NCI-H1417 (cell line): ENCODE data around the gene KATNA1.
A peak's percentile ranks its signal among the peaks of the same experiment; 100 is the strongest.

Experiments
- DNase-seq, 3 experiments: peaks; one replicate each; lab custom pipeline; 2025; lab: John Stamatoyannopoulos, UW

The KATNA1 gene

DNA sequence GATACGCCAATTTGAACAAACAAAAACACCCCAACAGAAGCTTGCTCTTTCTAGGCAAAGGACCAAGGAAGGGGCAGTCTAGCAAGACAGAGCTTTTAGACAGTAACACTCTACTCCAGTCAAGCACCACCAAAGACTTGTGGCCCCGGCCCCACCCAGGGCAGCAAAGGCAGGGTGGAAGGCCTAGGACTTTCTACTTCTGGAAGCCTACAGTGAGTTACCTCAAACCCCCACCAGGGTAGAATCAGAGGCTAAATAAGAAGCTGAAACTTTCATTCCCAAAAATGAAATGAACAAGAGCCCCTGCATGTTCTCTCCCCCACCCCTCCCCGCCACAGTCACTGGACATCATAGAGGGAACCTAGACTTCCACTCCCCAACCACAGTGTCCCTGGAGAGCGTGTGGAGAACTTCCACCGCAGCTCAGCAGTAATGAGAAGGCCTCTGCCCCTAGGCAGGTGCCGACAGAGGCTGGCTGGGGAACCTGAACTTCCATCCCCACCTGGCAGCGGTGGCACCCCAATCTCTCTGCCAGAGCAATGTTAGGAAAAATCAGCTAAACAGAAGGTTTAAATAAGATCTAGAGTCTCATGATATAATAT lies 40.0 kb downstream of the KATNA1 start:
- no peak for DNase-seq

DNA sequence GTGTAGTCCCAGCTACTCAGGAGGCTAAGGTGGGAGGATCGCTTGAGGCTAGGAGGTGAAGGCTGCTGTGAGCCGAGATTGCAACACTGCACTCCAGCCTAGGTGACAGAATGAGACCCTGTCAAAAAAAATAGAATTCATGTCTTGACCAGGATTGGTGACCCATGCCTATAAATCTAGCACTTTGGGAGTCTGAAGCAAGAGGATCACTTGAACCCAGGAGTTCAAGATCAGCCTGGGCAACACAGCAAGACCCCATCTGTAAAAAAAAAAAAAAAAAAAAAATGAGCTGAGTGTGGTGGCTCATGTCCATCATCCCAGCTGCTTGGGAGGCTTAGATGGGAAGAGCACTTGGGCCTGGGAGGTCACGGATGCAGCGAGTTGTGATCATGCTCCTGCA lies 48.0 kb downstream of the KATNA1 start:
- DNase-seq, result no peak

DNA sequence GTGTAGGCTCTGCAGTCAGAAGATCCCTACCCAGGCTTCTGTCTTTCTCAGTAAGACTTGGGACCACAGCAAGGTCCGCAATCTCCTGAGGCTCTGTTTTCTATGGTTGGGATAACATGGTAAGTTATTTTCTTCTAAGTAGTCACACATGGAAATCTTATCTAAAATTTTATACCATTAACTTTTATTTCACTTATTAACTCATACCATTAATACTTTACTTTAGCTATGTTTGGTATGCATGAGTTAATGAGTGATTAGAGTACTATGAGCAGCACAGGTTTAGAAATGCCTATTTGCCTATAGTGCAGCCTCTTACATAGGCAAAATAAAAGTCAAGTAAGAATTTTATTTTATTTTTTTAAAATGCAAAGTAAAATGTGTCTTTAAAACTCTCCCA lies 55.1 kb downstream of the KATNA1 start:
- no peak for DNase-seq

DNA sequence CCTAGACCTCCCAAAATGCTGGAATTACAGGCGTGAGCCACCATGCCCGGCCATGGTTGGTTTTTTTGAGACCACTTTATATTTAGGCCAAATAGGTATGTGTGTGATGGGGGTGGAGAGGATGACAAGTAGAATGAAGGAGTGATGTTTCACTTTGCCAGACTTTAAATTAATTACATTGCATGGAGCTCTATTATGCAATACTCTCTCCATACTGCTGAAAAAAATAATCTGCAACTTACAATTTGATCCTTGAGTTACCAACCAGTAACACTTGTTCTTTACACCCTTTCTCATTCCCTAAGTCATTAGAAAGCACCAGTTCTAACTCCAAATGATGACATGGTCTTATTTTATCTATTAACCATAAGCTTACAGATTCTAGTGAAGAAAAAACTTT lies 55.5 kb downstream of the KATNA1 start:
- DNase-seq, result no peak

DNA sequence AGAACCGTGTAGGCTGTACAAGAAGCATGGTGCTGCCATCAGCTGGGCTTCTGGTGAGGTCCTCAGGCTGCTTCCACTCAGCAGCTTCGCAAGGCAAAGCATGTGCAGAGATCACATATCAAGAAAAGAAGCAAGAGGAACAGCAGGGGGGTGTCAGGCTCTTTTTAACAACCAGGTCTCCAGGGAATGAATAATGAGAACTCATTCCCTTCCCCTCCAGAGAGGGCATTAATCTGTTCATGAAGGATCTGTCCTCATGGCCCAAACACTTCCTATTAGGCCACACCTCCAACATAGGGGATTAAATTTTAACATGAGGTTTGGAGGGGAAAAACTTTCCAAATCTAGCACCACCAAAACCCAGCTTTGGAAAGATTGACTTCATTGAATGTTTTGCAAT lies 62.4 kb downstream of the KATNA1 start:
- peak in 1 of 3 experiments; percentile 14 for DNase-seq

DNA sequence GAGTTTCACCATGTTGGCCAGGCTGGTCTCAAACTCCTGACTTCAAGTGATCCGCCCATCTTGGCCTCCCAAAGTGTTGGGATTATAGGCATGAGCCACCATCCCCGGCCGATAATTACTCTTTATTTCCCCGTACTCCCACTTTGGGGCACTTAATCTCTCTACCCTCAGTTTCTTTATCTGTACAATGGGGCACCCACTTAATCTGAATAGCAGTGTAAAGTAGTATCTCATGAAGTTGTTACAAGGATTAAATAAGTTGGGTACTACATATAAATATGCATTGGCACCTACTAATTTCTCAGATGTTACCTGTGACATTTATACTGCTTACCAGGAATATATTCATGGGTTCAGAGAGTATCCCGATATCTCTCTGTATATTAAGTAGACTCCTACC lies 67.2 kb downstream of the KATNA1 start:
- no peak for DNase-seq

DNA sequence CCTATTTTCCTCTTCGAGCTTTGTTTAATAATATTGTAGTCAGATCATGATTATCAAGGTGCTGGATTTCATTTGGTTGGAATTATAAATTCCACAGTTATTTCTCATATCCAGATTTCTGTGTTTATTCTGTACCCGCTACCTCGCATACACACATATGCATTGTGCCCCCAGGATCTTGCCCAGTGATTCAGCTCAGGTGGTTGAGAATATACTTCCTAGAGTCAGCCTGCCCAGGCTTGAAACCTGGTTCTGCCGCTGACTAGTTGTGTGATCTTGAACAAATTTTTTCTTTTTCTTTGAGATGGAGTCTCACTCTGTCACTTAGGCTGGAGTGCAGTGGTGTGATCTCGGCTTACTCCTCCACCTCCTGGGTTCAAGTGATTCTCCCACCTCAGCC lies 67.6 kb downstream of the KATNA1 start:
- no peak for DNase-seq

DNA sequence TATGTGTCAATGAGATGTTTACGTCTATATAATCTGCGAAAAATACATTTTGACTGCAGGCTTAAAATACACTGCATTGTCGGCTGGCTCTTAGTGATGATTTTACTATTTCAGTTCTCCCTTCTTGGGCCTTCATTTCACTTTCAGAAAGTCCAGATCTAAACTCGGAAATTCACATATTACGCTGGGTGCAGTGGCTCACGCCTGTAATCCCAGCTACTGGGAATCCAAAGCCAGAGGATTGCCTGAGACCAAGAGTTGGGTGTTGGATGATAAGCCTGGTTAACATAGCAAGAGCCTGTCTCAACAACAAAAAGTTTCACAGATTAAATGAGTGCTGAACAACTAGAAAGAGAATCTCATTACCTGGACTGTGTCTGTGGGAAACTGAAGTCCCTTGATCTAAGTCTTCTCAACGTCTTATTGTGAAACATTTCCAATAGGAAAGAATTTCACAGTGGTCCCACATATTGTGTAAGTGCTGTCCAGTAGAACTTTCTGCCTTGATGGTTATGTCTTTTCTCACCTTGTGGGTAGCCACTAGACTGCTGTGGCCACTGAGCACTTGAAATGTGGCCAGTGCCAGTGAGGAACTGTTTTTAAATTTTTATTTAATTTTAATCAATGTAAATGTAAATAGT lies 80.4 kb downstream of the KATNA1 start:
- DNase-seq, result no peak

DNA sequence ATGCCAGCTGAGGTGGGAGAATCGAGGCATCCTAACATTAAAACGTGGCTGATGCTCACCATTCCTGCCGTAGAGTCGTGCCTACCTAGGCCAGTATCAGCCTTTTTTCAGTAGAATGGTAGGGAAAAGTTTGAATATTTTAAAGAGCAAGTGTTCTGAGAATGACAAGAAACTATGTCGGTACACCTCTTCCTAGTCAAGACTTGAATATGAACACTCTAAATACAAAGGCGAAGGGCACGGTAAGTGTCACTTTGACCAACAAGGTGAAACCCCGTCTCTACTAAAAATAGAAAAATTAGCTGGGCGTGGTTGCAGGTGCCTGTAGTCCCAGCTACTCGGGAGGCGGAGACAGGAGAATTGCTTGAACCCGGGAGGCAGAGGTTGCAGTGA lies 81.3 kb downstream of the KATNA1 start:
- no peak for DNase-seq

DNA sequence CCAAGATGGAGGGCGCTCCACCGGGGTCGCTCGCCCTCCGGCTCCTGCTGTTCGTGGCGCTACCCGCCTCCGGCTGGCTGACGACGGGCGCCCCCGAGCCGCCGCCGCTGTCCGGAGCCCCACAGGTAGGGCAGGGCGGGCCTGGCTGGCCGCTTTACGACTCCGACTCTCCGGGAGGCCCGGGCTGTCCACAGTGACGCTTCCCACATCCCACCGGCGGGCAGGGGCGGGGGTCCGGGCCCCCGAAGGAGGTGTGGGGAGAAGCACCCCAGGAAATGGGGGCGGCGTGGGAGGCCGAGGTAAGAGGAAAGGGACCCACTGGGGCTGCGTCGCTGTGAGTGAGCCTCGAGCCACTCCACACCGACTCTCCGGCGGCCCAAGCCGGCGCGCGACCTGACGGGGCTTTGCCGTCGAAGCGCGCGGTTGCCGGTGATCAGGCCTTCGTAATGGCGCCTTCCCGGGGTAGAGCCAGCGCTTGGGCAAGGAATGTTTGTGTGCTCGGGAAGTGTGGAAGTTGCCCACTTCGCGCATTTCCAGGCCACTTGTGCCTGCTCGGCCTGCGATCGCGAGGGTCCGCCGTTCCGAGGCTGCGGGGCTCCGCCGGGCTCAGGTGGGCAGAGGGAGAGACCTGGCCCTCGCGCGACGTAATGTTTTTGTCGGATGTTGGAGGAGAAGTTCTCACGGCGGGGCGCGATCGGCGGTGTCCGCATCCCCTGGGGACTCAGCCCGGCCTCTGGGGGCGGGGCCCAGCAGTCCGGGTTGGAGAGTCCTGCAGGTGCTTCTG lies 81.9 kb downstream of the KATNA1 start:
- DNase-seq, result peak; percentile 39 to 91 (median 88)

DNA sequence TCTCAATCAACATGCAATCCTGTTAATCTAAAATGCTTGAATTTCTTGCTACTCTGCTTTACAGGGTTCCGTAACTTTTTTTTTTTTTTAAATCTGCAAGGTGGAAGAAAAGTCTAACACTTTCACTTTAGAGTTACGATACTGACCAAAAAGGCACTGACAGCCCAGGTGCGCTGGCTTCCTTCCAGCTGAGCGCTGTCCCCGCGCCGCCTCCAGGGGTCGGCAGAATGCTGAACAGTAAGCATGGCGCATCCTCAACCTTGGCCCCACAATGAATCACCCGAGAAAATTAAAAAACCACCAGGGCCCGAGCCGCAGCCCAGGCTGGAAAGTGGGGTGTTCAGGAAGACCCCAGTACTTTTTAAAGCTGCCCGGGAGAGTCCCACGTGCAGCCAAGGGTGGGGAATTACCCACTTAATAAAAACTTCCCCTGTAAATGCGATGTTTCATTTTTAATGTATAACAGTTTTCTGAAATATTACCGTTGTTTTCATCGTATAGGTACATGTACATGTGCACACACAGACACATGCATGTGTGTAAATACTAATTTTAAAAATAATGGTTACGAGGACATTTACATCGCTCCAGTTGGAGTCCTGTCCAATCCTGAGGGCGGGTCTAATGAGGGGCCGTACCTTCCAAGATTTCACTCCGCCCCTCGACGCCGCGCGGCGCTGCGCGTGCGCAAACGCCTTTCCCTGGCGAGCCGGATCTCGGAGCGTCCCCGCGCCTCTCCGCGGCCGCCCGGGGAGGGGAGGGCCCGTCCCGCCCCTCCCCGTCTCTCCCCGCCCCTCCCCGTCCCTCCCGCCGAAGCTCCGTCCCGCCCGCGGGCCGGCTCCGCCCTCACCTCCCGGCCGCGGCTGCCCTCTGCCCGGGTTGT lies 82.7 kb downstream of the KATNA1 start, which contains the start of gene GINM1:
GINM1 (plus strand) TSS at position 849 of the 883 bp plus-strand sequence. CDS start 40 bp downstream, outside the sequence.
- peak; percentile 97 to 98 (median 97) for DNase-seq

DNA sequence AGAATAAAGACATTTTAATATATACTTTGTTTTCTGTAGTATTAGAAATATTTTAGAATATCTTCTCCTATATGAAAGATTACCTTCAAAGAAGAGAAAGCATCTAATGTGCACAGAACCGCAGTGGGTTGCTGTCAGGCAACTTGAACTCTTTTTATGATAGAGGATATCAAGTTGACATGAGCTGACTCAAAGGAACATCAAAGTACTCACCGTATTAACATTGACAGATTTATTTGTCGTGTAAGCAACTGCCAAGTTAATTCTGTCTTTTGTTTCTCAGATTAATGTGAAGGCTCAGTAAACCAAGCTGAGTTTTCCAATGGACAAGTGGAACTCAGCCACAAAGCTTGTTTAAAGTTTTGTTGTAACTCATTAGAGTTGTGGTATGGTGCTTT lies 84.6 kb downstream of the KATNA1 start:
- peak in 1 of 3 experiments; percentile 36 for DNase-seq

DNA sequence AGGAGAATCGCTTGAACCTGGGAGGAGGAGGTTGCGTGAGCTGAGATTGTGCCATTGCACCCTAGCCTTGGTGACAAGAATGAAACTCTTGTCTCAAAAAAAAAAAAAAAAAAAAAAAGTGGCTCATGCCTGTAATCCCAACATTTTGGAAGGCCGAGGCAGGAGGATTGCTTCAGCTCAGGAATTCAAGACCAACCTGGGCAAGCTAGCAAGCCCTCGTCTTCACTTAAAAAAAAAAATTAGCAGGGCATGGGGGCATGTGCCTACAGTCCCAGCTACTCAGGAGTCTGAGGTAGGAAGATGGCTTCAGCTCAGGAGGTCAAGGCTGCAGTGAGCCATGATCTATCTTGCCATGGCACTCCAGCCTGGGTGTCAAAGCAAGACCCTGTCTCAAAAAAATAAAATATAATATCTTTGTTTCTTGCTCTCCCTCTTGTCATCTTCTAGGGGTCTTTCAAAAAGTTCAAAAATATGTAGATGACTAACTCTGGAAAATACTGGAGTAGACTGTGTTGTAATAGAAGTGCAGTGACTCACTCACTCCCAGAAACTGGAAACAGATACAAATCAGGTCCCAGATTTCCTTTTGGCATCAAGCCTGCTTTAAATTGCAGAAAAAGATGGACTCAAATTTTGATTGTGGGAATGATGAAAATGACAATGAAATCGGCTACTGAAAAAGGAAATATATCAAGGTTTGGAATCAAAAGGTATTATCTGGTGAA lies 85.1 kb downstream of the KATNA1 start:
- no peak for DNase-seq

DNA sequence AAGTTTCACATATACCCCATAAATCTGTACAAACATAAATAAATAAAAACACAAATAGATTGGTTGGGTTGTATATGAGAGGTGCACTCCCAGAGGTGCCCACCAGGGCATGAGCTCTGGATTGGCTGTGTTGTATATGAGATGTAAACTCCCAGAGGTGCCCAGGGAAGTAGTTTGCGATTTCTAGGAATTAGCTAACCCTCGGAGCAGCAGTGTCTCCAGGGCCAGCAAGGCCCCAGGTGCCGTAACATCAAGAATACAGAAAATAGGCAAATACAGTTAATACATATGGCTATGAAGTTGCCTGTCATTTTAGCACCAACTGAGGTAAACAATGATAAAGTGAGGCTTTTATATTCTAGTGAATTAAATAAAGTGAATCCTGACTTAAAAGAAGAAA lies 87.8 kb downstream of the KATNA1 start:
- DNase-seq, result peak in 1 of 3 experiments; percentile 6

DNA sequence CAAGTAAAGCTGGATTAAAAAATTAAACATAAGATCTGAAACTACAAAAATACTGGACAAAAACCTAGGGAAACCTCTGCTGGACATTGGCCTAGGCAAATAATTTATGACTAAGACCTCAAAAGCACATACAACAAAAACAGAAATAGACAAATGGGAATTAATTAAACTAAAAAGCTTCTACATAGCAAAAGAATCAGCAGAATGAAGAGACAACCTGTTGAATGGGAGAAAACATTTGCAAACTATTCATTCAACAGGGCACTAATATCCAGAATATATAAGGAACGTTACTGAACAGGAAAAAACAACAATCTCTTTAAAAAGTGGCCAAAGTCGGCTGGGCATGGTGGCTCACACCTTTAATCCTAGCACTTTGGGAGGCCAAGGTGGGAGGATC lies 89.1 kb downstream of the KATNA1 start:
- DNase-seq, result no peak

DNA sequence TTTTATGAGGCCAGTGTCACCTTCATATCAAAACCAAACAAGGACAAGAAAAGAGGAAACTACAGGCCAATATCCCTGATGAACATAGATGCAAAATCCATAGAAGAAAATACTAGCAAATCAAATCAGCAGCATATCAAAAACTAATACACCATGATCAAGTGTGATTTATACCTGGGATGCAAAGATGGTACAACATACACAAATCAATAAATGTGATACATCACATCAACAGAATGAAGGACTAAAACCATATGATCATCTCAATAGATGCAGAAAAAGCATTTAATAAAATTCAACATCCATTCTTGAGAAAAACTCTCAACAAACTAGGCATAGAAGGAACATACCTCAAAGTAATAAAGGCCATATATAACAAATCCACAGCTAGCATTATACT lies 90.5 kb downstream of the KATNA1 start:
- DNase-seq, result no peak

DNA sequence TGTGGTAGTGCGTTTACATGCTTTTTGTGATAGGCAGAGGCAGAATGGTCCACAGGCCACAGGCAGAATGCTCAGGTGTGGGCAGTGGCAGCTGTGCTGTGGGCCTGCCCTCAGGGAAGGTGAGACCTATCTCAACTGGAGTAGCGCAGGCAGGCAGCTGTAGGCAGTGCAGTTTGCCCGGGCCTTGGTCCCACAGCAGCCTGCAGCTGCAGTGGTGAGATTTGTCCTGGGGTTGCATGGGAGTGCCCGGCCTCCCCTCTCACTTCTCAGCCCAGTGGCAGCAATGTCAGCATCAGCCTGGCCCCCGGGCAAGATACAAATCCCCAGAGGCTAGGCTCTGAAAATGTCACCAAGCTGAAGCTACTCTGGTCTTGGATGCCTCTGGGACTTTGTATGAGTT lies 96.6 kb downstream of the KATNA1 start:
- DNase-seq, result no peak

DNA sequence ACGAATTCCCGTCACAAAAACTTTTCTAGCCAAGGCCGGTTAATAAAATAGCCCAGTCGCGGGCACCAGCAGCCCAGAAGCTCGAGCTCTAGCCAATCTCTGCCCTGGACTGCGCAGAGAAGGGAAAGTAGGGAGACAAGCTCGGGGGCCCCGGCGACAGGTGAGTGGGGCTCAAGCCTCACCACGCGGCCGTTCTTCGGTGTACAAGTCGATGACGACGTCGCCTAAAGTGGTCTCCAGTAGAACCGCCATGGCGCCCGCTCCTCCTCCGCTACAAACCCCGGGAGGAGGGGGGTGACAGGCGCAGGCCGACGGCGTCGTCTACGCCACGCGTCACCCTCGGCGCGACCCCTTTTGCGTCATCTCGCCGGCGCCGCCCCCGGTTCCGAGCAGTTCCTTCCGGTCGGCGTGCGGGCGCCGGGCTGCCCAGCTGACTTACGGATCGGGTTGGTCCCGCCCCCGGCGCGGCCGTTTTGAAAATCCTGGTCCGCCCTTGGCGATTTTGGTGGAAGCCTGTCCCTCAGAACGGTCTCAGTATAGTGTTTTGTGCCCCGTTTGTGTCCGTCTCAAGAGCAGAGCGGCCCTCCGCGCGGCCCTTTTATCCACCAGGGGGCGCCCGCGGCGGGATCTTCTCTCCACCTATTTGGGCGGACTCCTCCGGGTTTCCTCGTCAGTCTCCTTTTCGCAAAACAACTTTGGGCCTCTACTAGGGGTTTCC lies 102.6 kb downstream of the KATNA1 start, which contains the start of gene PPIL4:
PPIL4 (minus strand) TSS at position 290 of the 718 bp plus-strand sequence; CDS start at position 252, 38 bp downstream.
- peak; percentile 96 to 97 (median 97) for DNase-seq

DNA sequence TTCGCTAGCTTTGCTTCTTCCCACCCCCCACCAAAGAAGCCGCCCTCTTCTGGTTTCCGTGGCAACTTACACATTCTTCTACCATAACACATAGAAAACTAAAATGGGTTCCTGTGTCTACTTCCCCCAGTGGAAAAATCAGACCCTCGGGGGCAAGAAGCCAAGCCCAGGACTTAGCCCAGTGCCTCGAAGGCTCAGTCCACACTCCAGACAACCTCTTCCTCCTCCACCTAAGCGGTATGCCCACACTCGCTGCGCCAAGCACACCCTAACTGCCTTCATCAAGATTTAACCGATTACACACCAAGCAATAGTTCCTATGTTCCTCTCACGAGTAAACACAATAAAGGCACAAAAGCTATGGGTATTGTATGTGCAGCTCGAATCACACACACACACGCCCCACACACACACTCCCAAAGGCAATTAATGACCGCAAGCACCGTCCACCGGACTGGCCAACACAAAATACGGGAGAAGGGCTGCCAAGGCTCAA lies 103.2 kb downstream of the KATNA1 start:
- peak in 1 of 3 experiments; percentile 74 for DNase-seq
